ENCODE measurements around the gene PSMC6. TPM values are rescaled to one million over a fixed set of nuclear protein-coding genes. Genes with fewer than 3 reads are reported as not detected.
A peak's percentile ranks its signal among the peaks of the same experiment; 100 is the strongest.

The PSMC6 gene
- total and polyA plus RNA-seq, 2 of the 13 experiments (the other 11 are each of a cell fraction or from before 2014, with no cell fraction given) = 90.0 to 210 TPM

GRCh38 chr14:52683985-52684520, 22.9 kb upstream of the PSMC6 start:
- peaks cover under 1 to 12% of the 10 kb centered on the region in 2 experiments; a peak in 4 of 5 replicates for H3K36me3 ChIP-seq (replicated peaks in 1 of 2; ENCODE audit: control insufficient read depth in 1 of 2, insufficient read depth in 2 of 2, low read length in 2 of 2)
- H3K4me3 ChIP-seq (replicated peaks in 1 of 3; ENCODE audit: insufficient read depth in 1 of 3, low read depth in 2 of 3, low read length in 3 of 3) = no peak overlapping the region
- H3K9me3 ChIP-seq (ENCODE audit: low read length) = no peaks in the 10 kb centered on the region
- H3K27ac ChIP-seq (ENCODE audit: extremely low read length, insufficient read depth, low read length) = no peak overlapping the region
- peak; percentile 29; the same call in 1 of the 2 replicates for TF ChIP-seq USF2 (IDR thresholded peaks at IDR 0.05; ENCODE audit: low read depth, low read length)
- no peak for TF ChIP-seq USF2 (CRISPR knock-in tag; IDR thresholded peaks at IDR 0.05; ENCODE audit: borderline replicate concordance)
- TF ChIP-seq SPEN (CRISPR knock-in tag; IDR thresholded peaks at IDR 0.05; ENCODE audit: low read depth) = no peak
- no peak for TF ChIP-seq HMGXB4 (CRISPR knock-in tag; IDR thresholded peaks at IDR 0.05; ENCODE audit: borderline replicate concordance in 1 of 2, low read depth in 1 of 2)
- in situ Hi-C loops (cut with HindIII; ENCODE audit: extremely low pct_ligation_motif_present, low pct_unique_long_range_greater_than_20kb) = no loop called here
- H3K4me1 ChIP-seq (ENCODE audit: insufficient read depth, low read length) = peaks cover 51% of the 10 kb centered on the region
- intact Hi-C loops (cut with micrococcal nuclease; ENCODE audit: unreplicated experiment) = no loop called here
- FAIRE-seq (no peak), ATAC-seq (no peak), DNase-seq (ENCODE audit: low spot score) (no peak)
- no peak overlapping the region for H2AFZ ChIP-seq (ENCODE audit: low read length)
- 96% methylated on average over 2 of the region's 2 CpGs for WGBS (ENCODE audit: low lambda C conversion rate)
- no peaks in the 10 kb centered on the region for H3K27me3 ChIP-seq (ENCODE audit: control insufficient read depth in 1 of 2, insufficient read depth in 2 of 2, low read length in 2 of 2)
- no peak overlapping the region for H3K9ac ChIP-seq (ENCODE audit: insufficient read depth, low read depth, low read length)
- ChIA-PET POLR2A (interaction anchor here (1.0 kb wide), 1 partner anchor 11 kb away, joined by 3 read pairs; the partner anchor contains the start of gene ERO1A), CTCF (ENCODE audit: low intra/inter-chr PET ratio, low total read pairs) (no interaction called here)
- no TSS peak for BruUV-seq (replicated peaks)
- H4K20me1 ChIP-seq (ENCODE audit: insufficient read depth, low read length) = peaks cover 48% of the 10 kb centered on the region
- H3K79me2 ChIP-seq (ENCODE audit: insufficient read depth, low read length) = peaks cover 64% of the 10 kb centered on the region
- H3K4me2 ChIP-seq (ENCODE audit: low read depth, low read length) = no peak overlapping the region

Measured in HepG2 (cell line).